ENCODE data around the gene THRSP.
"Not testable (repeated sequence)": the region's sequence is repeated elsewhere in the genome, so short reads cannot be mapped to it uniquely, and the experiment has no call there.

THRSP gene

GRCh38 chr11:78045851-78046485 is 17.7 kb upstream of the THRSP start:
- Histone ChIP-seq H3K9ac (peak overlapping the region in 4 of 11 experiments; percentile 2 to 35 (median 20); a peak in 3 of 22 replicates), H3K4me1 (peaks cover 0 to 15% (median 7%) of the 10 kb centered on the region in 10 experiments; a peak in 16 of 20 replicates), H3K9me3 (replicated peaks in 1 of 11) (peaks cover 0 to 5% (median 0%) of the 10 kb centered on the region in 11 experiments; a peak in 1 of 22 replicates), H3K27me3 (no peaks in the 10 kb centered on the region), H3K4me2 (peak overlapping the region; percentile 12 to 82 (median 64); a peak in 20 of 22 replicates), H3K36me3 (no peaks in the 10 kb centered on the region), H4K20me1 (no peaks in the 10 kb centered on the region), H3K4me3 (peak overlapping the region in 1 of 10 experiments; percentile 28; a peak in 2 of 20 replicates), H3K27ac (no peak overlapping the region)
- TF ChIP-seq Cebpa-rat (IDR thresholded peaks at IDR 0.05), result no peak

DNA sequence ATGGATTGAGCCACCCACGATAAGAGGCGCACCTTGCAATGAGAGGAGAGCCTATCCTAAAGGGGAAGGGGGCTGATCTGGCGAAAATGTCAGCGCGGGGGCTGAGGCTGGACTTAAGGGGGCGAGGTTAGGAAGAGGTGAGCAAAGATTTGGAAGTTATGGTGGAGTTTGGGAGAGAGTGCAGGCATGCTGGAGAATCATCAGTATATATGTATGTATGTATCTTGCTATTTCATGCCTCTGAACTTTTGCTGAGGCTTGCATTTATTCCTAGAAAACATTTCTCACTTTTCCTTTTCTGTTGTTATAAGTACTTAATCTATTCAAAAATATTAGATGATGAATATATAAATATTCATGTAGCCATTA is 17.2 kb upstream of the THRSP start:
- peak overlapping the region in 8 of 11 experiments; percentile 61 to 82 (median 66); a peak in 10 of 22 replicates for H3K4me2 ChIP-seq
- no peaks in the 10 kb centered on the region for H3K36me3 ChIP-seq
- H4K20me1 ChIP-seq, result no peaks in the 10 kb centered on the region
- H3K9ac ChIP-seq, result no peak overlapping the region; a peak in 1 of 22 replicates
- no peak overlapping the region for H3K27ac ChIP-seq
- peaks cover 0 to 17% (median 8%) of the 10 kb centered on the region in 10 experiments; a peak in 13 of 20 replicates for H3K4me1 ChIP-seq
- peaks cover 0 to 5% (median 0%) of the 10 kb centered on the region in 11 experiments; a peak in 1 of 22 replicates for H3K9me3 ChIP-seq (replicated peaks in 1 of 11)
- TF ChIP-seq Cebpa-rat (IDR thresholded peaks at IDR 0.05), result no peak
- H3K4me3 ChIP-seq, result no peak overlapping the region
- no peaks in the 10 kb centered on the region for H3K27me3 ChIP-seq

DNA sequence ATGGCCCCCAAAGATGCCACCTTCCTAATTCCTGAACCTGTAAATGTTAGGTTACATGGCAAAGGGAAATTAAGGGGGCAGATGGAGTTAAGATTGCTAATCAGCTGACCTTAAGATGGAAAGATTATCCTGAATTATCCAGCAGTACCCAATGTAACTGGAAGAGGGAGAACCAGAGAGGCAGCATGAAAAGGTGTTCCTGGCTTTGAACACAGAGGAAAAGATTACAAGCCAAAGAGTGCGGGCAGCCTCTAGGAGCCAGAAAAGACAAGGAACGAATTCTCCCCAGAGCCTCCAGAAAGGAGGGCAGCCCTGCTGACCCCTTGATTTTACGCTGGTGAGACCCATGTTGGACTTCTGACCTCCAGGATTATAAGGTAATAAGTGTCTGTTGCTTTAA is 15.1 kb upstream of the THRSP start:
- Histone ChIP-seq H3K27me3 (no peaks in the 10 kb centered on the region), H3K9ac (no peak overlapping the region), H3K9me3 (replicated peaks in 1 of 11) (0 out of 22 replicates have a peak, but pooled peaks cover 0 to 5% (median 0%) of the 10 kb centered on the region in 11 experiments), H3K4me2 (no peak overlapping the region), H3K4me3 (no peak overlapping the region), H4K20me1 (no peaks in the 10 kb centered on the region), H3K36me3 (no peaks in the 10 kb centered on the region), H3K4me1 (peaks cover 0 to 20% (median 9%) of the 10 kb centered on the region in 10 experiments; a peak in 13 of 20 replicates), H3K27ac (no peak overlapping the region)
- TF ChIP-seq Cebpa-rat (IDR thresholded peaks at IDR 0.05), result no peak

- Histone ChIP-seq H3K27me3 (no peaks in the 10 kb centered on the region), H4K20me1 (no peaks in the 10 kb centered on the region), H3K9ac (no peak overlapping the region), H3K4me2 (no peak overlapping the region), H3K27ac (no peak overlapping the region), H3K4me1 (peaks cover 0 to 20% (median 9%) of the 10 kb centered on the region in 10 experiments; a peak in 13 of 20 replicates), H3K36me3 (no peaks in the 10 kb centered on the region), H3K9me3 (replicated peaks in 1 of 11) (0 out of 22 replicates have a peak, but pooled peaks cover 0 to 5% (median 0%) of the 10 kb centered on the region in 11 experiments), H3K4me3 (no peak overlapping the region)
- TF ChIP-seq Cebpa-rat (IDR thresholded peaks at IDR 0.05), result no peak
Observed at GRCh38 chr11:78049348-78049747, 14.3 kb upstream of the THRSP start.

DNA sequence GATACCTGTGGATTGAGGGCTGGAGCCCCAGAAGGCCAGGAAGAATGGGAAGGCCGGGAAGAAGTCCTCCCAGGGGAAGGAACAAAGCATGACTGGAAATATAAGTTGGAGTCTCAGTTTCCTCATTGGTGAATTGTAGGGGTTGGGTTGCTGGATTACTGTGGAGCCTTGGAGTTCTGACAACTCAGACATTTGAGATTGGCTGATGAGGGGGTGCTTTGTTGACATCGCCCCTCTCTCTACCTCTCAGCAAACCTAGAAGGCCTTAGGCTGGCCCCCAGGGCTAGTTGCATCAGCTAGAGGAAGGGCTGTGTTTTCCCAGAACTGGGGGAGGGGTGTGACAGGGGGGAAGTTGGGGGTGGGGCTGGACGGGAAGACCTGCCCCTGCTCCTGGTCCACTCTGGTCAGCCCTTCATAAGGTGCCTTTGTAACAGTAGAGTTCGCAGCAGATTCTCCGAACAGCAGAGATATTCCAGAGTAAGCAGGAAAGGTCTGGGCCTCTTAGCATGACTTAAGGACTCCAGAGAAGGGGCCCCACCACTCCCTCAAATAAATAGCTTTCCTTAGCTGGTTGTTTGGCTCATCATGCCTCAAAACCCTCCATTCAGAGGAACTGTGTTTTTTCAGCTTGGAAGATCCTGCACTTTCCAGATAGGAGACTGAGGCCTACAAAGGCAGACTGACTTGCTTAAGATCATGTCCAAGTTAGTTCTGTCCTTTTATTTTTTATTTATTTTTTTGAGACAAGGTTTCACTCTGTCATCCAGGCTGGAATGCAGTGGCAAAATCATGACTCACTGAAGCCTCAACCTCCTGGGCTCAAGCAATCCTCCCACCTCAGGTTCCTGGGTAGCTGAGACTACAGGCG is 12.5 kb upstream of the THRSP start:
- peak overlapping the region in 2 of 11 experiments; percentile 23 to 49; a peak in 4 of 22 replicates for H3K27ac ChIP-seq
- peaks cover 0 to 14% (median 3%) of the 10 kb centered on the region in 10 experiments; a peak in 9 of 20 replicates for H3K4me1 ChIP-seq
- H3K27me3 ChIP-seq, result no peaks in the 10 kb centered on the region
- peak overlapping the region in 3 of 11 experiments; percentile 31 to 46 (median 36); a peak in 5 of 22 replicates for H3K4me2 ChIP-seq
- H3K36me3 ChIP-seq, result no peaks in the 10 kb centered on the region
- no peaks in the 10 kb centered on the region for H4K20me1 ChIP-seq
- no peak overlapping the region for H3K4me3 ChIP-seq
- no peak overlapping the region for H3K9ac ChIP-seq
- no peaks in the 10 kb centered on the region for H3K9me3 ChIP-seq (replicated peaks in 1 of 11)
- no peak for TF ChIP-seq Cebpa-rat (IDR thresholded peaks at IDR 0.05)

GRCh38 chr11:78054971-78055370 is 8.7 kb upstream of the THRSP start:
- Histone ChIP-seq H3K27ac (no peak overlapping the region), H3K4me2 (no peak overlapping the region), H3K27me3 (no peaks in the 10 kb centered on the region), H3K4me3 (no peak overlapping the region), H3K9me3 (replicated peaks in 1 of 11) (no peaks in the 10 kb centered on the region), H3K9ac (no peak overlapping the region), H3K36me3 (no peaks in the 10 kb centered on the region), H3K4me1 (peaks cover 0 to 13% (median 0%) of the 10 kb centered on the region in 10 experiments; a peak in 6 of 20 replicates), H4K20me1 (no peaks in the 10 kb centered on the region)
- TF ChIP-seq Cebpa-rat (IDR thresholded peaks at IDR 0.05), result no peak

DNA sequence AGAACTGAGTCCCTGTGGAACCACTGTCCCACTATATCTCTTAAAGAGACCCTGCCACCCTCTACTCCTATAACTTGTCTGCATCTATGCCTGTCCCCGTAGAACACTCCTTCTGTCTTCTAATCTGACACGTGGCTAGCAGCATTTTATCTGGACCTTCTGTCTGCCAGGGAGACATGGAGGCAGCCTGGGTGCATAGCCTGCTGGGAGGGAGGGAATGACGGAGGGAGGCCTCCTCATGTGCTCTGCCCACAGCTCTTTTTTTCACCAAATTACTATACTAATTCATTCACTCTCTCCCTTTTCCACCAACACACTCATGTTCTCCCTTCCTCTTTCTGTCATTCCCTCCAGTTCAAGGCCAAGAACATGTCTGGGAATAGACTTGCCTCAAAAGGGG is 7.6 kb upstream of the THRSP start:
- Histone ChIP-seq H3K4me1 (peaks cover 0 to 9% (median 0%) of the 10 kb centered on the region in 10 experiments; a peak in 6 of 20 replicates), H3K27me3 (no peaks in the 10 kb centered on the region), H3K27ac (no peak overlapping the region), H3K9ac (no peak overlapping the region), H4K20me1 (no peaks in the 10 kb centered on the region), H3K4me2 (no peak overlapping the region), H3K36me3 (no peaks in the 10 kb centered on the region), H3K4me3 (no peak overlapping the region), H3K9me3 (replicated peaks in 1 of 11) (no peaks in the 10 kb centered on the region)
- TF ChIP-seq Cebpa-rat (IDR thresholded peaks at IDR 0.05), result no peak

- no peaks in the 10 kb centered on the region for H3K27me3 ChIP-seq
- no peak for TF ChIP-seq Cebpa-rat (IDR thresholded peaks at IDR 0.05)
- H3K9me3 ChIP-seq (replicated peaks in 1 of 11), result no peaks in the 10 kb centered on the region
- no peaks in the 10 kb centered on the region for H4K20me1 ChIP-seq
- H3K9ac ChIP-seq, result no peak overlapping the region
- no peak overlapping the region for H3K4me2 ChIP-seq
- H3K4me1 ChIP-seq, result no peaks in the 10 kb centered on the region
- no peak overlapping the region for H3K27ac ChIP-seq
- no peak overlapping the region for H3K4me3 ChIP-seq
- no peaks in the 10 kb centered on the region for H3K36me3 ChIP-seq
Observed at GRCh38 chr11:78057462-78058055, 6.1 kb upstream of the THRSP start.

- H3K4me3 ChIP-seq; H3K27ac ChIP-seq; H3K9me3 ChIP-seq (replicated peaks in 1 of 11); H3K27me3 ChIP-seq; H3K36me3 ChIP-seq; H3K4me1 ChIP-seq; H3K9ac ChIP-seq; H4K20me1 ChIP-seq; H3K4me2 ChIP-seq: not testable (repeated sequence)
Observed at GRCh38 chr11:78059749-78060328, 3.8 kb upstream of the THRSP start.

Data from BLaER1 treated with 17β-estradiol and CSF1 and Interleukin-3, amounts not matched to agents 10 nM and 100 nM (cell line).